HEK293 (cell line): ENCODE data around the gene ZACN.

Source experiments
- CTCF ChIA-PET: fragments of 350-600 bp; formaldehyde crosslinking; extraction: SDS; loops from one replicate; lab custom pipeline; 2021; ENCODE audit warnings: antibody characterized with exemption; lab: Yijun Ruan, JAX
- POLR2A ChIA-PET: fragments of 300-600 bp; formaldehyde crosslinking; extraction: SDS; loops from one replicate; lab custom pipeline; 2020; ENCODE audit warnings: antibody characterized with exemption, inconsistent platforms; lab: Yijun Ruan, JAX
- H3K27ac ChIP-seq: fragments of 200-500 bp; sonication (Bioruptor generic); 2 replicates; pipeline ENCODE4 v1.5.1; 2014; ENCODE audit warnings: low read depth, low read length, control low read depth, inconsistent platforms; ENCODE audit errors: extremely low read depth
- H3K36me3 ChIP-seq, 2 experiments: fragments of 200-500 bp in 1 of 2; sonication (Bioruptor generic) in 1 of 2; 1 replicate in 1 of 2; 2 replicates in 1 of 2; pipeline ENCODE4 v1.5.1; 2014 to 2017; ENCODE audit warnings: inconsistent platforms in 2 of 2, low read length in 2 of 2; ENCODE audit not compliant: control insufficient read depth in 2 of 2, insufficient read depth in 1 of 2
- H3K4me1 ChIP-seq: fragments of 200-500 bp; sonication (Bioruptor generic); 2 replicates; pipeline ENCODE4 v1.5.1; 2014; ENCODE audit warnings: mild to moderate bottlenecking, low read length, inconsistent platforms; ENCODE audit not compliant: control insufficient read depth, insufficient read depth
- H3K4me3 ChIP-seq: 2 replicates; pipeline ENCODE4 v1.5.1; 2011; ENCODE audit warnings: low read depth, mild to moderate bottlenecking, control low read depth, low read length, moderate library complexity
- H3K9me3 ChIP-seq: fragments of 200-500 bp; sonication (Bioruptor generic); 2 replicates; pipeline ENCODE4 v1.5.1; 2014; ENCODE audit warnings: low read depth, low read length, inconsistent platforms; ENCODE audit not compliant: control insufficient read depth, insufficient read depth
- ATF2 ChIP-seq: fragments of 450-650 bp; formaldehyde crosslinking; IDR thresholded peaks from 2 replicates; pipeline ENCODE4 v1.5.1; 2016; ENCODE audit warnings: missing biosample characterization, missing genetic modification characterization, low read depth
- KLF7 ChIP-seq: fragments of 450-650 bp; formaldehyde crosslinking; IDR thresholded peaks from 2 replicates; pipeline ENCODE4 v1.5.1; 2016; ENCODE audit warnings: missing biosample characterization, missing genetic modification characterization, borderline replicate concordance
- SP7 ChIP-seq: fragments of 450-650 bp; formaldehyde crosslinking; IDR thresholded peaks from 2 replicates; pipeline ENCODE4 v1.5.1; 2016; ENCODE audit warnings: missing biosample characterization, missing genetic modification characterization
- TCF7L2 ChIP-seq: IDR thresholded peaks from 2 replicates; pipeline ENCODE4 v1.6.1; 2011; ENCODE audit warnings: low read depth, mild to moderate bottlenecking, inconsistent platforms, low read length, moderate library complexity, borderline replicate concordance
- ZBTB44 ChIP-seq: fragments of 450-650 bp; IDR thresholded peaks from 2 replicates; pipeline ENCODE4 v1.5.1; 2018; ENCODE audit warnings: missing biosample characterization, mild to moderate bottlenecking, missing genetic modification characterization
- ZFHX2 ChIP-seq: fragments of 450-650 bp; formaldehyde crosslinking; conservative IDR thresholded peaks from 2 replicates; pipeline ENCODE4 v1.5.1; 2016; ENCODE audit warnings: missing biosample characterization, missing genetic modification characterization
- ZNF132 ChIP-seq: fragments of 450-650 bp; formaldehyde crosslinking; IDR thresholded peaks from 2 replicates; pipeline ENCODE4 v1.5.1; 2017; ENCODE audit warnings: missing biosample characterization, missing genetic modification characterization, borderline replicate concordance
- ZNF175 ChIP-seq: fragments of 450-650 bp; formaldehyde crosslinking; IDR thresholded peaks from 2 replicates; pipeline ENCODE4 v1.5.1; 2016; ENCODE audit warnings: missing biosample characterization, missing genetic modification characterization
- ZNF184 ChIP-seq: fragments of 450-650 bp; IDR thresholded peaks from 2 replicates; pipeline ENCODE4 v1.5.1; 2018; ENCODE audit warnings: missing biosample characterization, mild to moderate bottlenecking, missing genetic modification characterization
- ZNF24 ChIP-seq: fragments of 450-650 bp; formaldehyde crosslinking; IDR thresholded peaks from 2 replicates; pipeline ENCODE4 v1.5.1; 2016; ENCODE audit warnings: missing biosample characterization, missing genetic modification characterization
- ZNF26 ChIP-seq: fragments of 450-650 bp; formaldehyde crosslinking; IDR thresholded peaks from 2 replicates; pipeline ENCODE4 v1.5.1; 2016; ENCODE audit warnings: missing biosample characterization, missing genetic modification characterization
- ZNF302 ChIP-seq: fragments of 450-650 bp; formaldehyde crosslinking; IDR thresholded peaks from 2 replicates; pipeline ENCODE4 v1.5.1; 2016; ENCODE audit warnings: missing biosample characterization, missing genetic modification characterization, low read depth
- ZNF311 ChIP-seq: fragments of 450-650 bp; formaldehyde crosslinking; IDR thresholded peaks from 2 replicates; pipeline ENCODE4 v1.5.1; 2017; ENCODE audit warnings: missing biosample characterization, missing genetic modification characterization, borderline replicate concordance
- ZNF391 ChIP-seq: fragments of 450-650 bp; formaldehyde crosslinking; IDR thresholded peaks from 2 replicates; pipeline ENCODE4 v1.5.1; 2016; ENCODE audit warnings: low read depth, missing biosample characterization, missing genetic modification characterization, borderline replicate concordance
- ZNF394 ChIP-seq: fragments of 450-650 bp; formaldehyde crosslinking; IDR thresholded peaks from 2 replicates; pipeline ENCODE4 v1.5.1; 2016; ENCODE audit warnings: missing biosample characterization, missing genetic modification characterization, mild to moderate bottlenecking, moderate library complexity, borderline replicate concordance
- ZNF596 ChIP-seq: fragments of 450-650 bp; IDR thresholded peaks from 2 replicates; pipeline ENCODE4 v1.5.0; 2018; ENCODE audit warnings: missing biosample characterization, mild to moderate bottlenecking, missing genetic modification characterization, moderate library complexity
- ZNF670 ChIP-seq: fragments of 450-650 bp; formaldehyde crosslinking; IDR thresholded peaks from 2 replicates; pipeline ENCODE4 v1.5.1; 2016; ENCODE audit warnings: missing biosample characterization, missing genetic modification characterization, low read depth
- ZNF677 ChIP-seq: fragments of 450-650 bp; IDR thresholded peaks from 2 replicates; pipeline ENCODE4 v1.5.0; 2018; ENCODE audit warnings: missing biosample characterization, mild to moderate bottlenecking, missing genetic modification characterization, moderate library complexity
- ZNF768 ChIP-seq: fragments of 450-650 bp; formaldehyde crosslinking; IDR thresholded peaks from 2 replicates; pipeline ENCODE4 v1.5.1; 2018; ENCODE audit warnings: missing biosample characterization, mild to moderate bottlenecking, missing genetic modification characterization
- ZNF792 ChIP-seq: fragments of 450-650 bp; formaldehyde crosslinking; IDR thresholded peaks from 2 replicates; pipeline ENCODE4 v1.5.1; 2016; ENCODE audit warnings: missing biosample characterization, missing genetic modification characterization
- TF ChIP-seq, protein P1 (sequence below): fragments of 450-650 bp; formaldehyde crosslinking; IDR thresholded peaks from 2 replicates; pipeline ENCODE4 v1.5.1; 2016; ENCODE audit warnings: missing biosample characterization, missing genetic modification characterization

ZACN gene

GRCh38 chr17:76088041-76088867 is 9.3 kb downstream of the ZACN start:
- TF ChIP-seq ZNF311 (tag by site-specific recombination) (no peak), ZNF768 (no peak), ZNF302 (tag by site-specific recombination) (no peak), ZNF596 (tag by site-specific recombination) (no peak), ZNF391 (tag by site-specific recombination) (no peak), KLF7 (tag by site-specific recombination) (no peak), ZNF24 (no peak)
- TF ChIP-seq, protein P1, sequence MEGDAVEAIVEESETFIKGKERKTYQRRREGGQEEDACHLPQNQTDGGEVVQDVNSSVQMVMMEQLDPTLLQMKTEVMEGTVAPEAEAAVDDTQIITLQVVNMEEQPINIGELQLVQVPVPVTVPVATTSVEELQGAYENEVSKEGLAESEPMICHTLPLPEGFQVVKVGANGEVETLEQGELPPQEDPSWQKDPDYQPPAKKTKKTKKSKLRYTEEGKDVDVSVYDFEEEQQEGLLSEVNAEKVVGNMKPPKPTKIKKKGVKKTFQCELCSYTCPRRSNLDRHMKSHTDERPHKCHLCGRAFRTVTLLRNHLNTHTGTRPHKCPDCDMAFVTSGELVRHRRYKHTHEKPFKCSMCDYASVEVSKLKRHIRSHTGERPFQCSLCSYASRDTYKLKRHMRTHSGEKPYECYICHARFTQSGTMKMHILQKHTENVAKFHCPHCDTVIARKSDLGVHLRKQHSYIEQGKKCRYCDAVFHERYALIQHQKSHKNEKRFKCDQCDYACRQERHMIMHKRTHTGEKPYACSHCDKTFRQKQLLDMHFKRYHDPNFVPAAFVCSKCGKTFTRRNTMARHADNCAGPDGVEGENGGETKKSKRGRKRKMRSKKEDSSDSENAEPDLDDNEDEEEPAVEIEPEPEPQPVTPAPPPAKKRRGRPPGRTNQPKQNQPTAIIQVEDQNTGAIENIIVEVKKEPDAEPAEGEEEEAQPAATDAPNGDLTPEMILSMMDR: 0 out of 2 replicates have a peak, but pooled peaks have one; percentile 14
- ChIA-PET POLR2A (interaction anchor here (1.0 to 1.4 kb wide), 2 partner anchors 9 to 11 kb away, joined by 3 to 4 read pairs; no protein-coding TSS in a partner anchor), CTCF (interaction anchor here (0.6 to 2.1 kb wide), 3 partner anchors 74 to 192 kb away, joined by 3 to 7 read pairs (median 5); no protein-coding TSS in a partner anchor)
- H3K9me3 ChIP-seq: no peaks in the 10 kb centered on the region
- H3K4me1 ChIP-seq: peaks cover 4% of the 10 kb centered on the region
- no peak overlapping the region for H3K4me3 ChIP-seq
- peaks cover 4 to 98% of the 10 kb centered on the region in 2 experiments; a peak in 2 of 3 replicates for H3K36me3 ChIP-seq
- H3K27ac ChIP-seq: no peak overlapping the region

DNA sequence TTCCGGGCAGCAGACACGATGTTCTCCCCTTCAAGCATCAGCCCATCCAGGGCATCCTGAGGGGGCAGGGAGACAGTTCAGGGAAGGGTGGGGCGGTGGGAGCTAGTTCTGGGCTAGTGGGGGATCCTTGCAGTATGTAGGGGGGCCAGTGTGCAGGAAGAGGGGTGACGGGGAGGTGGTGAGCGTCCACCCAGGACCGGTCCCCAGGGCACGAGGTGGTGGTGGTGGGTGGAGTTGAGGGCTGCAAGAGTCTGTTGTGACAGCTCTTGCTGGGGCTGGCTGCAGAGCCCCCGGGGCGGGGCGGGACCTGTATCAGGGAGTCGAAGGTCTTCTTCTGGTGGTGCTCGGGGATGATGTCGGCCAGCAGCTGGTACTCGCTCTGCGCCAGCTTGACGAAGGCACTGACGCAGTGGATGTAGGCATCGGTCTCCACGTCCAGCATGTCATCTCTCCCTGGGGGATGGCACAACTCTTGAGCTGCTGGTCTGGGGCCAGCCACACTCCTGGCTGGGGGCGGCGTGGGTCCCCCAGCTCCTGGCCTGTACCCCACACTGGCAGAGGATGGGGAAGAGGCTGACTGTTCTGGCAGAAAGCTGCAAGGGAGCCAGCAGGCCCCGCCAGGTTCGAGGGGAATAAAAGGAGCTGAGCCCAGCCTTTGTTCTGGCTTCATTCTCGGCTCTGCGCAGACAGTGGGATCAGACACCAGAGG is 10.0 kb downstream of the ZACN start:
- ChIA-PET CTCF (interaction anchor here (0.6 to 2.1 kb wide), 3 partner anchors 9 to 456 kb away, joined by 3 to 7 read pairs (median 3); partner anchors contain the start of gene SMIM5), POLR2A (interaction anchor here (1.0 to 1.4 kb wide), 2 partner anchors 9 to 11 kb away, joined by 3 to 4 read pairs; no protein-coding TSS in a partner anchor)
- TF ChIP-seq SP7 (tag by site-specific recombination): no peak
- no peak for TF ChIP-seq ZNF394 (tag by site-specific recombination)
- TF ChIP-seq ZNF26: no peak
- TF ChIP-seq ZNF175 (tag by site-specific recombination): no peak
- no peak for TF ChIP-seq ZNF132 (tag by site-specific recombination)
- TF ChIP-seq ZNF184: no peak
- no peak for TF ChIP-seq ZBTB44 (tag by site-specific recombination)
- TF ChIP-seq TCF7L2: no peak
- no peak for TF ChIP-seq ZNF792
- TF ChIP-seq ZNF677 (tag by site-specific recombination): no peak
- TF ChIP-seq ZFHX2 (tag by site-specific recombination): no peak
- no peak for TF ChIP-seq ATF2 (tag by site-specific recombination)
- TF ChIP-seq ZNF670 (tag by site-specific recombination): no peak
- Histone ChIP-seq H3K27ac (no peak overlapping the region), H3K9me3 (no peaks in the 10 kb centered on the region), H3K4me1 (no peaks in the 10 kb centered on the region), H3K36me3 (peaks cover 4 to 98% of the 10 kb centered on the region in 2 experiments; a peak in 2 of 3 replicates), H3K4me3 (no peak overlapping the region)
